Body of pancreas (tissue), 4 donors: Measurements from ENCODE around the gene GALNT5.

Experiments
- CTCF ChIP-seq, 7 experiments: fragments of 450-650 bp in 4 of 7; fragments of 200-600 bp in 3 of 7; sonication (generic) in 3 of 7; IDR thresholded peaks; one replicate each; pipeline ENCODE4 v1.5.1; 2016 to 2019; ENCODE audit warnings: antibody characterized with exemption in 7 of 7
- POLR2A ChIP-seq, 3 donors: fragments of 450-650 bp; IDR thresholded peaks; one replicate each; pipeline ENCODE4 v1.6.1; 2016; ENCODE audit warnings: antibody characterized with exemption in 3 of 3, mild to moderate bottlenecking in 2 of 3

DNA sequence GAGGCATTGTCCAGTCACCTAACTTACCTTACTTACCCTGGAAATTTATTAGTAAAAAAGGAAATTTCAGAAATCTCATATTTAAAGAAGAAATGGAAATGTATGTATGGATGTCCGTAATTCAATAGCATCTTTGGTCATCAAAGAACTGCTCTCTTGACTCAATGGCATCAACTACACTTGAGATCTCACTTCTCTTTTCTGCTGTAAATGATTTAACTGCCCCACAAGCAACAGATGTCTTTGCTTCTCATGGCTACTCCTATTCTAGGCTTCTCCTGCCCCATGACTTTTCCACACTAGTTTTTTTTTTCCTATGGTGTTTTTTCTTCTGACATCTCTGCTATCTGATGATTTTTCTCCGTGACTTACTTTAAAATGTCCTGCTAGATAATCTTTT, 102.1 kb downstream of the GALNT5 start:
- TF ChIP-seq CTCF (IDR thresholded peaks at IDR 0.05) (no peak), POLR2A (IDR thresholded peaks at IDR 0.05) (no peak)
